NCI-H748 (cell line): ENCODE results near the gene ASGR1.
"Not testable (repeated sequence)": the region's sequence is repeated elsewhere in the genome, so short reads cannot be mapped to it uniquely, and the experiment has no call there.

Source experiments
- DNase-seq: peaks from one replicate; lab custom pipeline; 2025; ENCODE audit not compliant: unreplicated experiment; lab: John Stamatoyannopoulos, UW

The ASGR1 gene

GRCh38 chr17:7166873-7167272 is 12.3 kb downstream of the ASGR1 start:
- no peak for DNase-seq

GRCh38 chr17:7159571-7159970 is 19.6 kb downstream of the ASGR1 start:
- DNase-seq: not testable (repeated sequence)

- DNase-seq: not testable (repeated sequence)
Observed at GRCh38 chr17:7158424-7158823, 20.7 kb downstream of the ASGR1 start.

- DNase-seq: no peak
Observed at GRCh38 chr17:7156342-7156940, 22.7 kb downstream of the ASGR1 start.

- DNase-seq: no peak
Observed at GRCh38 chr17:7147772-7148171, 31.4 kb downstream of the ASGR1 start.

GRCh38 chr17:7146115-7146514 is 33.1 kb downstream of the ASGR1 start:
- DNase-seq: no peak

GRCh38 chr17:7144213-7144612 is 35.0 kb downstream of the ASGR1 start:
- DNase-seq: peak; percentile 75

GRCh38 chr17:7141824-7142223 is 37.3 kb downstream of the ASGR1 start:
- DNase-seq: no peak

- DNase-seq: no peak
Observed at GRCh38 chr17:7139400-7139799, 39.8 kb downstream of the ASGR1 start.

GRCh38 chr17:7138800-7139381 is 40.3 kb downstream of the ASGR1 start:
- DNase-seq: no peak

GRCh38 chr17:7137171-7137943 is 41.8 kb downstream of the ASGR1 start:
- DNase-seq: no peak

GRCh38 chr17:7136266-7136877 is 42.8 kb downstream of the ASGR1 start:
- peak; percentile 78 for DNase-seq

- DNase-seq: no peak
Observed at GRCh38 chr17:7133916-7134315, 45.3 kb downstream of the ASGR1 start.

- no peak for DNase-seq
Observed at GRCh38 chr17:7133424-7133823, 45.7 kb downstream of the ASGR1 start.

- DNase-seq: peak; percentile 26
Observed at GRCh38 chr17:7132511-7133094, 46.6 kb downstream of the ASGR1 start.

- no peak for DNase-seq
Observed at GRCh38 chr17:7131423-7131791, 47.8 kb downstream of the ASGR1 start.

- no peak for DNase-seq
Observed at GRCh38 chr17:7130621-7131422, 48.3 kb downstream of the ASGR1 start.

GRCh38 chr17:7129311-7129710 is 49.9 kb downstream of the ASGR1 start:
- no peak for DNase-seq

GRCh38 chr17:7128160-7128559 is 51.0 kb downstream of the ASGR1 start:
- DNase-seq: no peak

GRCh38 chr17:7127501-7127900 is 51.7 kb downstream of the ASGR1 start:
- not testable (repeated sequence) for DNase-seq

- not testable (repeated sequence) for DNase-seq
Observed at GRCh38 chr17:7126386-7126785, 52.8 kb downstream of the ASGR1 start.
